COLO668 (cell line): ENCODE measurements around the gene MNX1.

Experiments
- DNase-seq: peaks from one replicate; lab custom pipeline; 2025; ENCODE audit not compliant: unreplicated experiment; lab: John Stamatoyannopoulos, UW

MNX1 gene

DNA sequence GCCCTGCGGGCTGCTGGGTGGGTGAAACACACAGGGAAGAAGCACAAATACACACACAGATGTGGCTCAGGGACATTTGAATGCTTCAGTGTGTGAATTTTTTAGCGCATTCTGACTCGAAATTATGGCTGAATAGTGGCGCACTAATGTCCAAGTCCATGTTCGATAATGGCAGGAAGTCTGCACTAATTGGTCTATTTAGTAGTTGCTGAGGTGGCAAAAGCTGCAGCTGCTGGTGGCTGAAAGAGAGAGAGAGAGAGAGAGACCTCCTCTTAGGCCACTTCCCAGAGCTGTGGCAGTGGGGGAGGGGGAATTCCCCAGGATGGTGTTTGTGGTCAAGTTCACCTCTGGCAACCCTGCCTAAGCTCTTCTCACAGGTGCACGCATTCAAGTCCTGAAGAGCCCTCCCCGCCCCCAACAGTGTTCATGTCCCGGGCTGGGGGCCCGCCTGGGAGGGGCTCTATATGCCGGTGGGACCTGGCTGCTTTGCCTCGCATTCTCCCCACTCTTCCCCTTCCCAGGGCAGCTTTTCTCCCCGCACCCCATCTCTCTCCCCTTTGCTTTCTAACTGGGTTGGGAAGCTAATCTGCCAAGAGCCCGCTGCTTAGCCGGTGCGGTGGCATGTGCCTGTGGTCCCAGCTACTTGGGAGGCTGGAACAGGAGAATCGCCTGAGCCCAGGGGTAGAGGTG is 6.0 kb upstream of the MNX1 start:
- DNase-seq: peak; percentile 26

DNA sequence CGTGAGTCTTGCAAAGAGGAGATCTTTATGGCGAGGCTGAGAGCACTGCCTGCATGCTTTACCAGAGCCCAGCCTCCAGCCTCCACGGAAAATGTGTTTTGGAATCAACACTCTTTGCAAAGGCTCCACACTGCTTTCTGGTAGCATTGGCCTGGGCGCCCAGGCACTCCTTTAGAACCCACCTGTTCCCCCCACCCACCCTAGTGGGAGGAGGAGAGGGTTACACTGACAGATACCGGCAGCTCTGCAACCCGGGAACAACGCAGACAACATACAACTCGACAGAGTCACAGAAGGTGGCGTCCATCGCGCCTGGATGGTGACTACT is 5.5 kb upstream of the MNX1 start:
- no peak for DNase-seq

DNA sequence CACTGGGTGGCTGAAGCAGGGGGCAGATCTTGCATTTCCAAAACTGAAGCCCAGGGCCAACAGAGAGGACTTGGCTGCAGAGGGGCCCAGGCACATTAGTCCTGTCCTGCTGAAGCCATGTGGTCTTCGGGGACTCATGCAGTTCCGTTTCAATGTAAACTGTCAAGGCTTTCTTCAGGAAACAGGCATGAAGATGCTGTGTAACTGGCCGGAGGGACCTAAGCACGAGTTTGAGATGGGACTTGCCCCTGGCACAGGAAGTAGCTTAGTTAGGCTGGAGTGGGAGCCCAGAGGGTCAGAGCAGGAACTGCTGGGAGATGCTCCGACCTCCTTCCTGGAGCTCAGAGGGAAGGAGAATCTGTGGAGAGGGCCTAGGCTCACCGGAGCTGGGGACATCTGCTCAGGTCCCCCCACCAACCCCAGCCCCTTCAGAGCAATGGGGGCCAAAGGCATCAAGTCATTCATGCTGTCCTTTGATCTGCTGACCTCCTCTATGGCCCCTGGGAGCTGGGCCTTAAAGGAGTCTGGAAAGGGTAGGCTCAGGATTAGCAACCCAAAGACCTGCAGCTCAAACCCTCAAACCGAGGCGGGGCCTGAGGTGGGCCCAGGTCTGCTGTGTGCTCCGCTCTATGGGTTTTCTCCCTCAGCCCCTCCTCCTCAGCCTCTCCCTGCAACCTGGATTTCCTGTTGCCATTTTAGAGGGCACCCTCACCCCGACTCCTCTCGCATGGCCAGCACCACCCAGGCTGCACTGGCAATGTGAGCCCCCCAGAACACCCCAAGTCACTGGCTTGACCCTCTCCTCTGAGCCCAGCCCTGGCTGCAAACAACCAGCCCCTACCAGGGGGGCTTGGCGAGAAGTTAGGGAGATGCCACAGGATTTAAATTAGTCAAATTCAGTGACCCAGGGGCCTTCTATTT is 4.4 kb upstream of the MNX1 start:
- no peak for DNase-seq

DNA sequence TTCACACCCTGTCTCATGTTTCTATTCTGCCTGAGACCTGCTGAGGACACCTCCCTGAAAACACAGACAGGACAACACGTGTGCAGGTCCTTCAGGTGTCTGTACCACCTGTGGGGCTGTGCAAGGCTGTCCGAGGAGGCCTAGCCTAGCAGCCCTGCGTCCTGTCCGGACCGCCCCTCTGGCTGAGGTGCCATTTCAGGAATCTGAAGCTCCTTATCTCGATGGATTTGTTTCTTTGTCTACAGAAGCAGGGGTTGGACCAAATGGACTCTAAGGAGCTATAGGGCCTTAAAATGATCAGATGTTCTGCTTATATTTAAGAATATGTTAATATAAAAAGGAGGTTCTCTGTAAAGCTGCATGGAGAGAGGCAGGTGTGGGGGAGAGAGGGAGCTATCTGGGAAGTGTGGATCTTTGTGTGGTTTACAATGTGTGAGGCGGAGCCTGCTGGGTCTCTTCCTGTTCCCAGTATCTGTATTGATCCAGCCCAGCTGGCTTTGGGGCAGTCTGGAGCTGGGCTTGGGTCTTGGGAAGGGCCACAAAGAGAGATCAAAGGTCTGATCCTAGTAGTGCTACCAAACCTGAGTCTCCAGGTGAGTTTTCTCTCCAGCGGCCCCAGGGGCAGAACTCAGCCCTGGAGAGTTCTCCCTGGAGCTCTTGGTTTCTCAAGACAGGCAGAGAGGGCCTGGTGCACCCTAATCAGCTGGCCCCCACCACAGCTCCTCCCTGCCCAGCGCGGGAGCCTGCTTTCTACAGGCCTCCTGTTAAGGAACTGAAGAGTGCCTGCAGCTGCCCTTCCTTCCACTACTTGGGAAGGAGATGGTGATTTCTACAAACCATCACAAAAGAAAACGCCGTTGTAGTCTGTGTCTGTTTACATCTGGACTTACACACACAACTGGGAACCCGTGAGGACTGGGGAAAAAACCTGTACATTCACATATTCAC is 3.4 kb upstream of the MNX1 start:
- DNase-seq: peak; percentile 65

DNA sequence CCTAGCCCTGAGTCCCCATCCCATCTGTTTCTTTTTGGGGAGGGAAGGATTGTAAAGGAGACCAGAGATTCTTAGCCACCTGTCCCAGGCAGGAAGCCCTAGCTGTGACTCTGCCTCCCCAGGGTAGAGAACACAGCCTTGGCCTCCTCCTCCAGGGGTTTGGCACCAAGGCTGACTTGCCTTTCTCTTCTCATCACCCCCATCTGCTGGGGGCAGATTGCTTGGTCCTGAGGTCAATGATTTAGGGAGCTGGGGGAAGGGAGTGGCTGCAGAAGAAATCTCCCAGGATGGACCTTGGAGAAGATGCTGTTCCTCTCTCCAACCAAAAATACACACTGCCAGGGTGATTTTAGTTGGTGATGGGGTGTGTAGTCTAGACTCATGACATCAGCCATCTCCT is 2.6 kb upstream of the MNX1 start:
- DNase-seq: no peak

DNA sequence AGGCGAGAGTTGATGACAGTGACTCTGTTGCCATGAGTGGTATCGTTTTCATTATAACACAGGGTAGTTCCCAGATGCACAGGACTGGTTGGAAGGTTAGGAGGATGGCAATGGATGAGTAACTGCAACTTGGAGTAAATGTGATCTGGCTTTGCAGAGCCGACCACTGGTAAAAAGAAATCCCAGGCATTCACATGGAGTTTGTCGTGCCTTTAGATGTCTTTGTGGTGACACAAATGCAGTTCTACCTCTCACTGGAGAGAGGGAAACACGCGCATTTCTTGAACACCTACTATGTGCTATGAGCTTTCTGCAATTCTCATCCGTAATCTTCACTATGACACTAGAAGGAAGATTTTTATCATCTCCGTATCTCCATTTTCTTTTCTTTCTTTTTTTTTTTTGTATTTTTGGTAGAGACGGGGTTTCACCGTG is 1.7 kb upstream of the MNX1 start:
- DNase-seq: peak; percentile 36

DNA sequence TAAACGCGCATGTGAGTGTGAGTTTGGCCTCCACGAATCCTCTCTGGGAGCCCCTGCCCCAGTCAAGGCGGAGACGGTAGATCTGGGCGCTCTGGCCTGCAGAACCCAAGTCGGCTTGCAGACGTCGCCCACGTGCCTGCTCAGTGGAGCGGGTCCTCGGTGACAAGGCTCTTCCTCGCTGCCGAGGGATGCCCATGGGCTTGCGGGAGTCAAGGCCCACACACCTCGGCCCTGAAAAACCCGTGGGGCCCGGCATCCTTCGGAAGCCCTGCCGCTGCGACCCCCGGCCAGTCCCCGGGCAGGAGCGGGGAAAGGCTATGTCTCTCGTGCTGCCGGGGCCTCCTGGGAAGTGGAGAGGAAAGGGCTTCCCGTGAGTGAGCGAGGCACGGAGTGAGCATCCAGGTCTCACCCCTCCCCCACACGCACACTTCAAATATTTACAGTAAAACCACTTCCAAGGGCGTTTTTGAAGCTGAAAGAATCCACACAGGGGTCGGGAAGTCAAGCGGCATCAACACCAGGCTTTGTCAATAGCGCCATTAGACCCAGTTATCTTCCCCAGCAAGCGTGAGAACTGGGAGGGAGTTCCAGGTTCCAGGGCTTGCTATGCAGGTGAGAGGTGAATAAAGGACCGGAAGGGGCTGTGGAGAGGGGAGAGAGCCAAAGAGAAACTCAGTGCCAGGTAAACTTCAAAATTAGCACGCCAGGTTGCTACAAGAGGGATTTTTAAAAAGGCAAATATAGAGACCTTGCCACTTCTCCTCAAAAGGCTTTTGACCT is 1.1 kb upstream of the MNX1 start:
- DNase-seq: peak; percentile 69

DNA sequence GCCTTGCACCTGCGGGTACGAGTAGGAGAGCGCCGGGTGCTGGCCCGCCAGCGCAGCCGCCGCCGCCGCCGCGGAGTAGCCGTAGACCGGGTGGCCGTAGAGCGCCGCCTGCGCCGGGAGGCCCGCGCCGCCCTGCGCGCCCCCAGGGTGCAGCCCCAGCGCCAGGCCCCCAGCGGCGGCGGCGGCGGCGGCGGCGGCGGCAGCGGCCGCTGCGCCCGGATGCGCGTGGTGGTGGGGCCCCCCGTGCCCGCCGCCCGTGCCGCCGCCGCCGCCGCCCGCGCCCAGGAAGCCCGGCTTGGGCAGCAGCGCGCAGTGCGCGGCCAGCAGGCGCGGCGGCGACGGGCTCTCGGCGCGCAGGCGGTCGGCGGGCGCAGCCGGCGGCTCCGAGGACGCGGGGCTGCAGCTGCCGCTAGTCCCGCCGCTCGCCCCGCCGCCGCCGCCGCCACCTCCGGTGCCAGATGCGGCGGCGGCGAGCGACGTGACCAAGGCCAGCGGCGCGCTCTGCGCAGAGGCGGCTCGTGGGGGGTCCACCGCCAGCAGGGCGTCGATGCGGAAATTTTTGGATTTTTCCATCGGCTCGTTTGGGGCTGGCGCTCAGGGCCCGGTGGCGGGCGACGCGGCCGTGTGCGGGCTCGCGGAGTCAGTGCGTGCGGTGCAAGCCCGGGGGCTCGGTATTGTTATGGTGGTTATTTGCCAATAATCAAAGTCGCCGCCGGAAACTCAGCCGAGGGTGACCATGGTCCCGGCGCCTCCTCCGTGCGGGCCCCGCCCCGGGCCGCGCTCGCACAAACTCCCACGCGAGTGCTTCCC is 480 bp downstream of the MNX1 start:
- DNase-seq: peak; percentile 69

DNA sequence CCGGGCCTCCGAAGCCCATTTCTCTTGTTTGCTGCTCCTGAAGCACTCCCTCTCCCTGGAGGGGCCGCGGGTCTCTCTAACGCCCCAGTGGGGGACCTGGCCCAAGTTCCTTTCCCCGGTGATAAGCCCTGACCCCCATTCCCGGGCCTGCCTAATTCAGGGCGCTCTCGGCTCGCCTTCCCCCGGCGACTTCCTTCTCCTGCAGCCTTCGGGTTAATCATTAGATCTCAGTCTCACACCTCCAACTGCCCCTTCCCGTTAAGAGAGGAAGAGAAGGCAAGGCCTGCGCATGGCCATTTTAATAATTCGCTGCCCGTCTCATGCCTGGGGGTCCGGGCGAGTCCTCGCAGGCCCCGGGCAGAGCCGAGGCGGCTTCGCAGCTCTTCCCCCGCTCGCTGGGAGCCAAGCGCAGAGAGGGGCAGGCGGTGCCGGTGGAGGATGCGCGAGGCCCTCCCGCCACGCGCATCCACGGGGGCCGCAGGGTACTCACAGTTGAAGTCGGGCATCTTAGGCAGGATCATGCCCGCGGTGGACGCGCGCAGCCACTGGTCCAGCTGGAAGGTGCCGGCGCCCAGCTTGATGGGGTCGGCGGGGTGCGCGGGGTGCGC is 1.2 kb downstream of the MNX1 start:
- peak; percentile 68 for DNase-seq

DNA sequence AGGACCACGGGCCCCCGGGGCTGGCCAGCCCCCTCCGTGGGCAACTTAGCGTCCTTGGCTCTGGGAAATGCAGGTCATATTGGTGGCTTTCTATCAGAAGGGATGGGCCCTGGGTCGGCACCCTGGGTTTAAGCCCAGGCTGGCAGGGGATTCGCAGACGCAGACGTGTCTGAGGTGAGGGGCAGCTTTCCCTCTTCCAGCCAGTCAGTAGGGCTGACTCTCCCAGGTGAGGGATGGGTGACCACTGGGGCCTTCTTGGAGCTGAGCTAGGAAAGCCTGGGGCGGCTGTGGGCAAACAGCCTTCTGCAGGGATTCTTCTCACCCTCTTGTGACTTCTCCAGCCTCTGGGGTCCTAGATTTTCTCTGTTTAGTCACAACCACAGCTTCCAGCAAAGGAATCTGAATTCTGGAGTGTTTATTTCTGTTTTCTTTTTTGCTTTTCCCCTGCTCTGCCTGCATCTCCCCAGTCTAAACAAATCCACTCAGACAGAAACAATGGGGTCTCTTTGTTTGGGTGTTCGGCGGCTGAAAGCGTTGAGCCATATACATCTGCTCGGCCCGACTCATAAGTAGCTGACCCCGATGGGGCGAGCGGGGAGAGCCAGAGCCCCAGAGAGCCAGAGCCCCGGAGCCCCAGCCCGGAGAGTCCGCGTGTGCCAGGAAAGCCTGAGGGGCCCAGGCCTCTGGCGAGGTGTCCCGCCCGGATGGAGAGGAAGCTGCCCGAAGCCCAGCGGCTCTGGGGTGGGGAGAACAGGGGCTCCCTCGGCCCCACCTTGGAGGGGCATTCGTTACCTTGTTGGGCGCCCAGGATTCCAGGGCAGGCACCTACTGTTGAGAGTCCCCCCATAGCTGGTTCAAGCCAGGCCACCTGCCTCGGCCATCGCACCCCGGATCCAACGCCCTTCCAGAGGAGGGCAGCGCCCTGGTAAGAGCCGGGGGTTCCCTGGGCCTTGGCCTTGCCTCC is 2.0 kb downstream of the MNX1 start:
- DNase-seq: peak; percentile 41

DNA sequence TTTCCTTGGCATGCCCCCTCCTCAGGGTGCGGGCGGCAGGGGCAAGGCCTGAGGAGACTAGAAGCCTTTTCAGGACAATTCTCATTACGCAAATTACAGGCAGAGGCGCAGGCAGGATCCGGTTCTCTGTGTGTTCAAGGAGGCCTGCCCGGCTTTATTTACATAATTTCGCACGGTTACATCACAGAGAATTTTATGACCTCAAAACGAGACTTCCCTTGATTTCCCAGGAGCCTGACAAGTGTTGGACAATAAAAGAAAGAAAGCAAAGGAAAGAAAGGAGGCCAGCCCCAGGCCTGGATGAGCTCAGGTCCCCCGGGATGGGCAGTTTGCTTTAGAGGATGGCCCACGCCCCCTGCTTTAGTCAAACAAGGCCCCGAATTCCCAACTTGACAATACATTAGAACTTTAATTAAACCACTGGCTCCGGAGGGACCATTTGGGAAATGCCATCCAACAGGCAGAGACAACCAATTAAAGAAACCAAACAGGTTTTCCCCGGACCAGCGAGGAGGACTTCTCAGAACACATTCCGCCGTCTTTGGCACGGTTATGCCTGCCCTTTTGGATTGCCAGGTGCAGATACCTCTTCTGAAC is 2.9 kb downstream of the MNX1 start:
- peak; percentile 51 for DNase-seq

DNA sequence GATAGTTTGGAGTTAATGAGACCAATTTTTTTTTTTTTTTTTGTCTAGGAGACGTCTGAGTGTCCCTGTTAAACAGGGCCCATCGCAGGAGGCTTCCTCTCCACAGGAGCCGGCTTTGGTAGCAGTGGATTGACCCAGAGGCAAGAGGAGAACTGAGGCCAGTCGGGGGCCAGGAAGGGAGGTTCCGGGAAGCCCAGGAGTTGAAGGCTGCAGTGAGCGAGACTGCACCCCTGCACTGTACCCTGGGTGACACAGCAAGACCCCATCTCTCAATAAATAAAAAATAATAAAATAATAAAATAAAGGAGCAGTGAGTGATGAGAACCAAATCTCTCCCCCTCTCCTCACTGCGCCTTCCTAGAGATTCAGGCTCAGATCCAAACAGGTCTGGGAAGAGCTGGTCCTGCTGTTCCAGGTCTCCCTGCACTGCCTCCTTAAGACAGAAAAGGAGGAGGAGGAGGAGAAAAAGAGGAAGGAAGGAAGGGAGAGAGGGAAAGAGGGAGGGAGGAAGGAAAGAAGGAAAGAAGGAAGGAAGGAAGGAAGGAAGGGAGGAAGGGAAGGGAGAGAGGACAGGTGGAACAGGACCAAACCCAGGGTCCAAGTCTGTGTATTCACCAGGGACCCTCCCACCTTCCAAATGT is 3.5 kb downstream of the MNX1 start:
- no peak for DNase-seq

DNA sequence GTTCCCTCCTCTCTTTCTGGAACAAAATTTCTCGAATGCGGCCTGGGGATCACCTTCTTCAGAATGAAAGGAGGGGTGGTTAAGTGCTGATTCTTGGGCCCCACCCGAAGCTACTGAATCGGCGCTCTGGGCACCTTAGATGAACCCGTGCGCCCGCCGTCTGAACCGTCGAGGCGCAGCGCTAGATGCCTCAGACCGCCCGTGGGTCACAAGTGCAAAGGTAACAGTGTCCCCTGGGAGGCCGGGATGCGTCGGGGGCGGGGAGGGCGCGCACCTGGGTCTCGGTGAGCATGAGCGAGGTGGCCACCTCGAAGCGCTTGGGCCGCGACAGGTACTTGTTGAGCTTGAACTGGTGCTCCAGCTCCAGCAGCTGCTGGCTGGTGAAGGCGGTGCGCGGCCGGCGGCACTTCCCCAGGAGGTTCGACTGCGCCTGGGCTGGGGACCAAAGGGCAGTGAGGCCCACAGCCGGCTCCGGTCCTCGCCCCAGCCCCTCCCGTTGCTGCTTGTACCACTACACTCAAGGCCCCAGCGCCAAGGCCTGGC is 4.2 kb downstream of the MNX1 start:
- DNase-seq: peak; percentile 20

DNA sequence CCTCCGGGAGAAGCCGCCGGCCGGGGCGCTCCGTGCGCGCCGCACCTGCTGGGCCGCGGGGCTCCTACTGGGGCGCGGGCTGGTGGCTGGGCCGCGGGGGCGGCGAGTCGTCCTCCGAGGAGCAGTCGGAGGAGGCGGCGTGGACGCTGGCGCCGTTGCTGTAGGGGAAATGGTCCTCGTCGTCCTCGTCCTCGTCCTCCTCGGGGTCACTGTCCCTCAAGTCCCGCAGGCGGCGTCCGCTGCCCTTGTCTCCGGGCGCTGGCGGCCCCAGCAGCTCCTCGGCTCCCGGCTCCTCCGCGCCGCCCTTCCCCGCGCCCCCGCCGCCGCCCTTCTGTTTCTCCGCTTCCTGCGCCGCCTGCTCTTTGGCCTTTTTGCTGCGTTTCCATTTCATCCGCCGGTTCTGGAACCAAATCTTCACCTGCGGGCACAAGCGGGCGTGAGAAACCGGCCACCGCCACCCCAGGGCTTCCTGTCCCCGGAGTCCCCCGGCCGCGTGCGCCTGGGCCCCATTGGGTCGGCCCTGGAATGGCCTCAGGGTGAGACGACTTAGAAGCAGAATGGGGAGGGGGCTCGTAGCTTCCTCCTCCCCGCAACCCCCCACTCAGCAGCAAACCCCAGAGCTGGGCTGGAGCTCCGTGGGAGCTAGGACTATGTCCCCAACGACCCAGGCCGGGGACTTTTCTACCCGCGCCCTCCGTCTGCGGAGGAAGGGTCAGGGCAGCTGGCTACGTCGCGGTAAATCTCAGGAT is 4.8 kb downstream of the MNX1 start:
- no peak for DNase-seq

DNA sequence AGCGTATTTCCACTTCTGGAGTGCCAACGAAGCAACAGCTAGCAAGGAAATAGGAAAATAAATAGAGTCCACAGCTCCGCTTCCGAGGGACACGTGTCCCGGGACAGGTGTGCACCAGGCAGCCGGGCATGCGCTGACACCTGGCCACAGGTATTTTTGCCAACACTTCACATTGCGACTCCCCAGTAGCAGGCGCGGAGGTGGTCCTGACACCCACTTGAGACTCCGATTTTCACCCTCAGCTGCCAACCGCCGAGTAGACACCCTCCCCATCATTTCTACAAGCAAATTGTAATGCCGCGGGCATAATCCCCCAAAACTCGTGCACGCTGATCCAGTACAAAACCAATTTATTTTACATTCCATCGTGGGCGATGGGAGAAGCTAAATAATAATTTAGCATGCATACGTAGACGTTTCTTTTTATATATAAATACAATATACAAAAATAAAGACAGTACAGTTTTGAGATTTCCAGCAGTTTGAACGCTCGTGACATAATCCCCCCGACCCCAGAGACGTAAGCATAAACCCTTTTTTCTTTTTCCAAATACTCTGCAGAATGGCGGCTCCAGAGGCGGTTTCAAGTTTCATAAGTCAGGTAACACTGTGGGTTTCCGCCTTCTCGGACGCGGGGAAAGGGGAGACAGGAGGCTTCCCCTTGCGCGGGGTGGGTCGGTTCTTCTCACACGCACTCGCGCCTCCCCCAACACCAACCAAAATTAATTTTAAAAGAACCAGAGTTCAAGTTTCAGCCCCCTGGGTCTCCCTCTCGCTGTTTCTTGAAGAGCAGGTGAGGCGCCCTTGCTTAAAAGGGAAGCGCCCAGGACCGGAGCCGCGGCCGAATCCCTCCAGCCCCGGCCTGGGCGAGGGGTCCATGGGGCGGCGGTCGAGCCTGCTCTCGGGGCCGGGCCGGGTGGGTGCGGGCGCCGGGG is 5.7 kb downstream of the MNX1 start:
- no peak for DNase-seq
